Vagina (tissue), 2 donors: ENCODE results near the gene CERKL. TPM values are rescaled to one million over a fixed set of nuclear protein-coding genes. Genes with fewer than 3 reads are reported as not detected.
A peak's percentile ranks its signal among the peaks of the same experiment; 100 is the strongest.

Experiments used
- DNase-seq, 2 donors: peaks; one replicate each; pipeline ENCODE4 v3.0.0-alpha.2; 2017; ENCODE audit errors: extremely low spot score in 2 of 2
- H3K27ac ChIP-seq: fragments of 200-600 bp; sonication (generic); one replicate; pipeline ENCODE4 v1.5.1; 2019
- H3K27me3 ChIP-seq: fragments of 200-600 bp; sonication (generic); one replicate; pipeline ENCODE4 v1.5.1; 2019
- H3K36me3 ChIP-seq, 2 donors: fragments of 200-600 bp; sonication (generic); one replicate each; pipeline ENCODE4 v1.5.1; 2017 to 2019
- H3K4me1 ChIP-seq: fragments of 200-600 bp; sonication (generic); one replicate; pipeline ENCODE4 v1.5.1; 2019
- H3K4me3 ChIP-seq, 2 donors: fragments of 200-600 bp; sonication (generic); 1 replicate in 1 of 2; 2 replicates in 1 of 2; pipeline ENCODE4 v1.5.1; 2016 to 2019
- H3K9me3 ChIP-seq: fragments of 200-600 bp; sonication (generic); one replicate; pipeline ENCODE4 v1.5.1; 2019
- POLR2A ChIP-seq, 2 donors: fragments of 450-650 bp; IDR thresholded peaks; one replicate each; pipeline ENCODE4 v1.6.1; 2017; ENCODE audit warnings: antibody characterized with exemption in 2 of 2, mild to moderate bottlenecking in 2 of 2, moderate library complexity in 2 of 2
- POLR2AphosphoS5 ChIP-seq, 2 donors: sonication (generic); formaldehyde crosslinking; IDR thresholded peaks; one replicate each; pipeline ENCODE4 v1.9.0; 2017; ENCODE audit warnings: antibody characterized with exemption in 2 of 2, mild to moderate bottlenecking in 2 of 2, low read depth in 1 of 2; ENCODE audit not compliant: insufficient read depth in 1 of 2
- intact Hi-C: fragments of 100-400 bp; cut with DNase I; formaldehyde crosslinking; loops from one replicate; pipeline ENCODE4 v1.15.1; 2023
- total RNA-seq: library from RNA; depleted of rRNA; stranded (reverse); fragments of >200 nt; gene quantifications from one replicate; pipeline ENCODE4 v1.2.3, GENCODE V29; 2016
- TF ChIP-seq, protein P1 (sequence below), 3 experiments: fragments of 450-650 bp in 2 of 3; fragments of 200-600 bp in 1 of 3; sonication (generic) in 1 of 3; IDR thresholded peaks; one replicate each; pipeline ENCODE4 v1.5.1; 2017 to 2019; ENCODE audit warnings: antibody characterized with exemption in 3 of 3, mild to moderate bottlenecking in 2 of 3, moderate library complexity in 2 of 3

Gene CERKL
- total RNA-seq, 1 donor from 2014 or later, result not detected

DNA sequence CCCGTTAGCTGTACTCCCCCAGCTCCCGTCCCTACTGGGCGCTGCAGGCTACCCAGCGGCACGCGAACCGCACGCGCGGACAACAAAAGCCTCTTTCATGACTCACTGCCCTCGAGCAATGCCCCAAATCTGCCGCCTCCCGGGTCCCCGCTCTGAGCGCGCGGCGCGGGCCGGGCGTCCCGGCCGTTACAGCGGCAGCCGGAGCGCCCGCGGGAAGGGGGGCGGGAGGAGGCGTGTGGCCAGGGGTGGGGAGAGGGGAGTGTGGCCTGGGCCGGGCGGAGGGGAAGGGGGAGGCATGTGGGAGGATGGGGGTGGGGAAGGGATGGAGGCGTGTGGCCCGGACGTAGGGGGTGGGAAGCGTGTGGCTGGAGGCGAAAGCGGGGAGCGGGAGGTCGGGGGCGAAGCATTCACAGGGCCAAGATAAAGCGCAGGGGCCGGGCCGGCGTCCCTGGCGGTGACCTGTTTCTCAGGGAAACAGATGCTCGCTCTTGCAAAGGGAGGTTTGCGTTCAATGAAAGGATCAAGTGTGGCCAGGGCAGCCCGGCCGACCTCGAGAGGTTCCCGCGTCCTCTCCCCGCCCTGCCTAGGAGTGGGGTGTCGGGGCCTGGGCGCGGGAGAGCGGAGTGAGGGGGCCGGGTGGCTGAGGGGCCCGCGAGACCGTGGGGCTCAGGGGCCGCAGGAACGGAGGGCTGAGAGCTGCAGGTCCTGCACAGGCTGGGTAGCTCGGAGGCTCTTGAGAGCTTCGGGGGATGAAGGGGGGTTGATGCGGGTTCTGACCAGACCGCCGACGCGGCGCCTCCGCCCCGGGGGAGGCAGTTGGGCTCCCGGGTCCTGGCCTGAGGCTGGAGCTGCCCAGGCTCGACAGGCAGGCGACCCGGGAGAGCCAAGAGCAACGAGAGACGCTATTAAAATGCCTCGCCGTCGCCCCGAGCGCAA is 26.9 kb upstream of the CERKL start:
- Histone ChIP-seq H3K27me3 (peaks cover 19% of the 10 kb centered on the region), H3K9me3 (no peaks in the 10 kb centered on the region), H3K4me3 (peak overlapping the region; percentile 5 to 14), H3K4me1 (peaks cover 29% of the 10 kb centered on the region), H3K36me3 (no peaks in the 10 kb centered on the region), H3K27ac (no peak overlapping the region)
- TF ChIP-seq POLR2A (IDR thresholded peaks at IDR 0.05) (no peak), POLR2AphosphoS5 (IDR thresholded peaks at IDR 0.05; ENCODE audit: insufficient read depth in 1 of 2, low read depth in 1 of 2) (no peak)
- TF ChIP-seq, protein P1, sequence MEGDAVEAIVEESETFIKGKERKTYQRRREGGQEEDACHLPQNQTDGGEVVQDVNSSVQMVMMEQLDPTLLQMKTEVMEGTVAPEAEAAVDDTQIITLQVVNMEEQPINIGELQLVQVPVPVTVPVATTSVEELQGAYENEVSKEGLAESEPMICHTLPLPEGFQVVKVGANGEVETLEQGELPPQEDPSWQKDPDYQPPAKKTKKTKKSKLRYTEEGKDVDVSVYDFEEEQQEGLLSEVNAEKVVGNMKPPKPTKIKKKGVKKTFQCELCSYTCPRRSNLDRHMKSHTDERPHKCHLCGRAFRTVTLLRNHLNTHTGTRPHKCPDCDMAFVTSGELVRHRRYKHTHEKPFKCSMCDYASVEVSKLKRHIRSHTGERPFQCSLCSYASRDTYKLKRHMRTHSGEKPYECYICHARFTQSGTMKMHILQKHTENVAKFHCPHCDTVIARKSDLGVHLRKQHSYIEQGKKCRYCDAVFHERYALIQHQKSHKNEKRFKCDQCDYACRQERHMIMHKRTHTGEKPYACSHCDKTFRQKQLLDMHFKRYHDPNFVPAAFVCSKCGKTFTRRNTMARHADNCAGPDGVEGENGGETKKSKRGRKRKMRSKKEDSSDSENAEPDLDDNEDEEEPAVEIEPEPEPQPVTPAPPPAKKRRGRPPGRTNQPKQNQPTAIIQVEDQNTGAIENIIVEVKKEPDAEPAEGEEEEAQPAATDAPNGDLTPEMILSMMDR (IDR thresholded peaks at IDR 0.05), result no peak
- intact Hi-C loops, result no loop called here
- no peak for DNase-seq

DNA sequence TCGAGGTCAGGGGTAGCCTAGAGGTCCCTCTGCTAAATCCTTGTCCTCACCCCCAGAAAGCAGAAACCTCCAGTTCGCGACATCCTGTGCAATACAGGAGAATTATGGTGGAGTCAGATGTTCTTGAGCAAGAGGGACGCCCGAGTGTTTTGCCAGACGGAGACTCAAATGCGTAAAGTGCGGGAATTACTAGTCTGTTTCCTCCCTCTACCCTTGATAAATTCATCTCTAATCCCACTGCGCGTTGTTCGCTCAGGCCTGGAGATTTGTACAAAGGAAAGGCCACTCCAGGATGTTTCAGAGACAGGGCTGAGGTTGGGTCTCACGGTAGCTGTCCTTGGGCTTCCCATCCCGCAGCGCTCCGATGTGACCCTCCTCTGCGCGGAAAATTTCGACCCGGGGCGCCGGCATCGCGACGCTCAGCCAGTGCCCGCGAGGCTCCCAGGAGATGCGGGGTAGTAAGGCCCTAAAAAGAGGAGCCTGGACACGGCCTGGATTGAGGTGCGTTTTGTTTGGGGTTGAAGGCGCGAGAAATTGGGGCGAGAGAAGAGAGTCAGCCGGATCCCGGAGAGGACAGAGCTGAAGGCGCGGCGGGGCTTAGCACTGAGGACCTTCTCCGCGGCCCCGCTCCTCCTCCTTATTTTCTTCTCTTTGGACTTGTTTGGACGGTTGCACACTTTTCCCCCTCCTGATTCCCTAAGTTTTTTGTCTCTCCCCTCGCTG is 26.1 kb upstream of the CERKL start:
- H3K27me3 ChIP-seq, result peaks cover 22% of the 10 kb centered on the region
- no peak for DNase-seq
- H3K36me3 ChIP-seq, result no peaks in the 10 kb centered on the region
- H3K4me1 ChIP-seq, result peaks cover 29% of the 10 kb centered on the region
- no peaks in the 10 kb centered on the region for H3K9me3 ChIP-seq
- TF ChIP-seq POLR2A (IDR thresholded peaks at IDR 0.05), result no peak
- no peak for TF ChIP-seq POLR2AphosphoS5 (IDR thresholded peaks at IDR 0.05; ENCODE audit: insufficient read depth in 1 of 2, low read depth in 1 of 2)
- TF ChIP-seq, protein P1 (IDR thresholded peaks at IDR 0.05), result no peak
- intact Hi-C loops, result no loop called here
- no peak overlapping the region for H3K27ac ChIP-seq
- H3K4me3 ChIP-seq, result peak overlapping the region in 1 of 2 donors; percentile 14

DNA sequence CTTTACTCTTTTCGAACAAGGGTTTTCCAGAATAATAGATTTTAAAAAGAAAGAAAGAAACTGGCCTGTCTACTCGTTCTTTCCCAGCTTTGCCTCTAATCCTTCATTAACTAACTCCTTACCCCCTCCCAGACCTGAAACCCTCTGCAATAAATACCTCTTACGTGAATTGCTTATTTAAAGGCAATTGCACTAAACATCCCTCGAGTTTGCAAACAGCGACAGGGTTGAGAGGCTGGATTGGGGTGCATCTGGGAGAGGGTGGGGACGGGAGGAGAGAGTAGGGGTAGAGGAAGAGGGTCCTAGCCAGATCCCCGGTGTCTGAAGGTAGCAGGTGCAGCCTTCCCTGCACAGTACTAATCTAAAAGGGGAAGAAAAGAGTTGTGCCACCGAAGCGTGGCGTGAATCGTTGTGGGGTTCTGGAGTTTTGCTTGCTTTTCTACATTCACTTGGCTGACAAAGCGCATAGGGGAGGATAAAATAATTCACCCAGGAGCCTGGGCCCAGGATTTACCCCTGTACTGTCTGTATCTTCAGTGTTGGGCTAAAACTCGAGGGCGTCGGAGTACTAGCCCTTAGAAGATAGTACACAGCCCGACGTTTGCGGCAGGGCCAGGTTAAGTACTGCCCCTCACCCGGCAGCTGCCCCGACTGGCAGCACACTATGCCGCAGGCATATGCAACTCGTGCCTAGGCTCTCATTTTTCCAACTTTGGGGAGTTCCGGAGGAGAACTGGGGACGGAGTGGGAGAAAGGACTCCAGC is 25.3 kb upstream of the CERKL start:
- TF ChIP-seq POLR2A (IDR thresholded peaks at IDR 0.05), result no peak
- TF ChIP-seq, protein P1 (IDR thresholded peaks at IDR 0.05), result no peak
- TF ChIP-seq POLR2AphosphoS5 (IDR thresholded peaks at IDR 0.05; ENCODE audit: insufficient read depth in 1 of 2, low read depth in 1 of 2), result no peak
- H3K4me3 ChIP-seq, result no peak overlapping the region
- DNase-seq, result no peak
- H3K4me1 ChIP-seq, result peaks cover 29% of the 10 kb centered on the region
- peaks cover 22% of the 10 kb centered on the region for H3K27me3 ChIP-seq
- no peak overlapping the region for H3K27ac ChIP-seq
- H3K9me3 ChIP-seq, result no peaks in the 10 kb centered on the region
- no peaks in the 10 kb centered on the region for H3K36me3 ChIP-seq
- intact Hi-C loops, result no loop called here

DNA sequence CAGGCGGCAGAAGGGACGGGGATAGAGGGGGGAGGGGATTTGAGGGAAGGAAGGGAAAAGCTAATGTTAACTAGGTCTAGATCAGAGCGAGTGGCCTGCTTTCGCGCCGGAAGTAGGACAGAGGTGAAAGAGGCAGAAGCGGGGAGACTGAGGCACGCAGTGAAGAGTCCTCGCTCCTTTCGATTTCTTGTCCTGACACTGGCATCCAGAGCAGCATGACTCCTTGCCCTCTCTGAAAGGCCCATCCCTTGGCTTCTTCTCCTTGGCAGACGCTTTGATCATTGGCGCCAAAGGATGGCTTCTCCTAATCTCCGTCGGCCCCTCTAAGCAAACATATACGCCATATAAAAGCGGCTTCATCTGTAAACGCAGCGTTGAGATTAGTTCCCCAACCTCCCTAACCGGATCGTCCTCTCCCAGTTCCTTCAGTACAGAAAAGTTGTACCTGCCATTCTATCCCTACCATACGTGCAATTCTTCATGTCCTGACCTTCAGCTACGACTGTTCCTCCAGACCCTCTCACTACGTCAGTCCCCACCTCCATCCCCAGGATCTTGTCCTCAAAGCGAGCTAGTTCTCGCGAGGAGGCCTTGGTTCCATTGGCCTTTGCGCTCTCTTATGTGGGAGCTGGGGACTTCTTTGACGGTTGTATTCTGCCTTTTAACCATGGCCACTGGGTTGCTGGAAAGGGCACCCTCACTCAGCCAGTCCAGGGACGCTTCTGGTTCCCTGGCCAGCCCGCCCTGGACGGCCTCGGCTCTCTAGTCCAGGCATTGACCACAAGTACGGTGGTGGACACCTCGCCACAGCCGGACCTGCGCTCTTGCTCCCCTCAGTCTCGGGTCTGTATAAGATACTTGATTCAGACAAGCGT is 24.3 kb upstream of the CERKL start:
- Histone ChIP-seq H3K9me3 (no peaks in the 10 kb centered on the region), H3K4me1 (peaks cover 29% of the 10 kb centered on the region), H3K4me3 (peak overlapping the region in 1 of 2 donors; percentile 22), H3K27me3 (peaks cover 22% of the 10 kb centered on the region), H3K27ac (no peak overlapping the region), H3K36me3 (no peaks in the 10 kb centered on the region)
- no peak for DNase-seq
- TF ChIP-seq POLR2A (IDR thresholded peaks at IDR 0.05) (no peak), POLR2AphosphoS5 (IDR thresholded peaks at IDR 0.05; ENCODE audit: insufficient read depth in 1 of 2, low read depth in 1 of 2) (no peak)
- TF ChIP-seq, protein P1 (IDR thresholded peaks at IDR 0.05), result no peak
- intact Hi-C loops, result no loop called here
